GM18861 (cell line): ENCODE results near the gene ANKS4B.
"Not testable (repeated sequence)": the region's sequence is repeated elsewhere in the genome, so short reads cannot be mapped to it uniquely, and the experiment has no call there.

ENCODE experiments used
- ATAC-seq: cut with Tn5 transposase; IDR thresholded peaks from one replicate; pipeline ENCODE4 v1.9.1; 2021; ENCODE audit not compliant: unreplicated experiment

ANKS4B gene

DNA sequence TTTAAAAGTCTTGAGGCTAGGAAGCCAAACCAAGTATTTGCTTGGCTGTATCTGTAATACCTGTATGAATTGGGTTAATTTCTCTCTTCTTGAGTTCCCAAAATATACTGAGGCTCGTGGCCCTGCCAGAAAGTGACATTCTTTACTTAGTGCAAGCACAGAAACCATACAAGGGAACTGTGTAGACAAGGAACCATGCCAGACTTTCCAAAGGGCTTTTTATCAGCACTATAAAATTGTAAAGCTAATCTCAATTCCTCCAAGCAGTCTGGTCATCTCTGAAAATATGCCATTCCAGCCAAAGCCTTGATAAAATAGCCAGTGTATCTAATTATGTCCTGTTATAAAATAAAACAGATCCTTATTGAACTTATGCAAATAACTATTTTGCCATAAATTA is 51.8 kb downstream of the ANKS4B start:
- ATAC-seq, result no peak

DNA sequence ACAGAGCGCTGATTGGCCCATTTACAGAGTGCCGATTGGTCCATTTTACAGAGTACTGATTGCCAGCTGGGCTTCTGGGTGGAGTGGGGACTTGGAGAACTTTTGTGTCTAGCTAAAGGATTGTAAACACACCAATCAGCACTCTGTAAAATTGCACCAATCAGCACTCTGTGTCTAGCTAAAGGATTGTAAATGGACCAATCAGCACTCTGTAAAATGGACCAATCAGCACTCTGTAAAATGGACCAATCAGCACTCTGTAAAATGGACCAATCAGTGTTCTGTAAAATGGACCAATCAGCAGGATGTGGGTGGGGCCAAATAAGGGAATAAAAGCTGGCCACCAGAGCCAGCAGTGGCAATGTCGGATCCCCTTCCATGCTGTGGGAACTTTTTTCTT is 56.3 kb downstream of the ANKS4B start:
- ATAC-seq, result not testable (repeated sequence)

DNA sequence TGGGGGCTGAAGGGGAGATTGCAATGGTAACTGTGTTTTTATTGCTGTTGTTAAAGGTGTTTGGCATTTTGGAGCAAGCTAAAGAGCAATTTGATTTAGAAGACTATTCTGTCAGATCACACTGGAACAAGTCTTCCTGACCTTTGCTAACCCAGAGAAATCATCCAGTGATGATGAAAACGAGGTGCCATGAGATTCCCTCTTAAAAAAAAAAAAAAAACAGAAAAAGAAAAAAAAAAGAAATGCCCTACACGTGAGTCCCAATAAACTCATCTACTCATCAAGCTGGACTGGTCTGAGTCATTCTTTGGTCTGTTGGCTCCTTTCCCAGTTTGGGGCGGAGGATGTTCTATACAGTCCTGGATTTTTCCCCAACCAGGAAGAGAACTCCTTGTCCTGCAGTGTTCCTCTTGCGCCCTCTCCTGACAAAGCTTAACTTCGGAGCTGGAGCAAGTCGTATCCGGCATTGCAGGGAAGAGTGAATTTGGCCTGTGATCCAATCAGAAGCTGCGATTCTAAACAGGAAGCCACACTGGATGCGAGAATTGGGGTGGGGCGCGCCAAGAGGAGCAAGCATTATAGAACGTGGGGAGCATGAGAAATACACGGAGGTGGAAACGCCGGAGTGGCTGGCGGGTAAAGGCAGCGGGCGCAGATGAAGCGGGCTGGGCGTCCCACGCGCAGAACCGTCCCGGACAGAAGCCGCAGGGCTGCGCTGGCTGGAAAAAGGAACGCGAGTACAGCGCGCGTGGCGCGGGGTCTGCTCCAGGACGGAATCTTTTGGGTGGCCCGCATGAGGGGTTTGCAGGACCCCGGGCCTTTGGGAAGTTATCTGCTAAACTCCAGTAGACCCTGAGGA is 67.0 kb downstream of the ANKS4B start:
- ATAC-seq, result peak; percentile 43

DNA sequence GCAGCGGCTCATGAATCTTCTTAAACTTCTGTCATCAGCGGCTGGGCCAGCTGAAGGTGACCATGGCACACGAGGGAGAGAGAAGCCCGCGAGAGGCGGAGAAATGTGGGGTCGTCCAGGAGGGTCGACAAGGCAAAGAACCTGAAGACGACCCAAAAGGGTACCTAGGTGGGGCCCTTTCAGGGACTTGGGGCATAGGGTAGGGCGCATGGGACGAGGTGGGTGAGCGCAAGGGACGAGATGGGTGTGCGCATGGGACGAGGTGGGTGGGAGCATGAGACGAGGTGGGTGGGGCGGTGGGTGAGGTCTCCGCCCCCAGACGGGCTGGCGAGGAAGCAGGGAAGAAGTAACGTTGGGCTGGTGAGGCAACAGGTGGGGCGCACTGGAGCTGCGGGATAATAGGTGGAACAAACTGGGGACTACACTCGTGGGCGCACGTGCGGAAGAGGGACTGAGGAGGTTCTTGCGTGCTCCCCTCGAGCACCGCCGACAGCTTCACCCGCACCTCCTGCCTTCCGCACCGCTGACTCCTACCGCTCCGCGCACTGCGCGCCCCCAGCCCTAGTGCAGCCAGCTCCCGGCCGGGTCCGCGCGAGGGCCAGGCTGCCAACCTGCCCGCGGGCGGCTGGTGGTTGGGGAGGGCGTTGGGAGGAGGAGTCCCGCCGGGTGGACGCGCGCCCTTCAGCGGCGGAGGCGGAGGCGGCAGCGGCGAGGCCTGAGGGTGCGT is 67.8 kb downstream of the ANKS4B start:
- no peak for ATAC-seq

DNA sequence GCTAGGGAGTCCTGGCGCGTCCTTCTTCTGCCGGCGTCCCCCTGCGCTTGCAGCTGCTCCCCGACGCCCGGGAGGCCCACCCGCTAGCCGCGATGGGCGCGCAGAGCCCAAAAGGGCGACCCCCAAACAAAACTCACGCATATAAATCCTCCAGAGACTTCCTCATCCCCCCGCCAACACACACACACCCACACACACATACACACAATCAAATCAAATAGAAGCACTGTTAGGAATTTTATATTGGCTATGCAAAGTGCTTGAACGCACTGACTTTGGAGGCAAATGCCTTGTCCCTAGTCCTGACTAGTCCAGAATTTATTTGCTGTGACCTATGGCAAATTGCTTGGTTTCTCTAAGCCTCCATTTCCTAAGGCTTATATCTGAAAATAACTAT is 68.4 kb downstream of the ANKS4B start:
- ATAC-seq, result no peak

DNA sequence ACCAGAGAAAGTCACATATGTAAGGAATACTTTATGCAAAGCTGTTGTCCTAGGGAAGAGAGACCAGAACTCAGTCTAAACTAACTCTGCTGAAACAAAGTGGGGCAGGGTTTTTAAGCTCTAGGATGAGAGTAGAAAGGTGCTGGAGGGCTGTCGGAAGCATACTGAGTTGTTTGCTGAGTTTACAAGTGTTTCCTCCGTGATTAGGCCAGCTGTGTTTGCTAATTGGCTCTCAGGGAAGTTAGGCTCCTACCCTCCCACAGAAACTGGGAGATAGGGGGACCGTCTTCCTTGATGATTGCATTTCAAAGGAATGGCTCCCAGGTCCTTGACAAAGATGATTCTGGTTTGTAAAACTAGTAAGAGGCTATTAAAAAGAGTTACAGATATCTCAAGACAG is 69.0 kb downstream of the ANKS4B start:
- no peak for ATAC-seq

DNA sequence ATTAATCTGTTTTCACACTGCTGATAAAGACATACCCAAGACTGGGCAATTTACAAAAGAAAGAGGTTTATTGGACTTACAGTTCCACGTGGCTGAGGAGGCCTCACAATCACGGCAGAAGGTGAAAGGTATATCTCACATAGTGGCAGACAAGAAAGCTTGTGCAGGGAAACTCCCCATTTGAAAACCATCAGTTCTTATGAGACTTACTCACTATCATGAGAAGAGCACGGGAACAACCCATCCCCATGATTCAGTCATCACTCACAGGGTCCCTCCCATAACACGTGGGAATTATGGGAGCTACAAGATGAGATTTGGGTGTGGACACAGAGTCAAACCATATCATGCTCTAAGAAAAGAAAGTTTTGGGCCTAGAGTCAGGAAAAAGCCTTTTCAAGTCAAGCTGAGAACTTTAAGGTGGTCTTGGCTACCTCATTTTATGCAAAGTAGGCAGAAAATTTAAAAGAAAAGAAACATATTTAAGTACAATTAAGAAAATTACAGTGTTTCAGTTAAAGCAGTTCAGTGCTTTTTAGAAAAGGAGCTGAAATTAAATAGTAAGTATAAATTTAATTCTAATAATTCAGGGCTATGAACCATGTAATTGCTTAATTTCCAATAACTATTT is 69.5 kb downstream of the ANKS4B start:
- ATAC-seq, result no peak
